ENCODE measurements around the gene GRM4.

The GRM4 gene

GRCh38 chr6:34131326-34132290 lies 14.3 kb downstream of the GRM4 start:
- Histone ChIP-seq H3K9ac (no peak overlapping the region), H4K20me1 (ENCODE audit: insufficient read depth) (no peaks in the 10 kb centered on the region), H3K4me2 (no peak overlapping the region), H3K27ac (no peak overlapping the region), H3K36me3 (ENCODE audit: insufficient read depth) (no peaks in the 10 kb centered on the region), H3K79me2 (ENCODE audit: insufficient read depth, low read depth) (no peaks in the 10 kb centered on the region), H3K4me3 (IDR thresholded peaks at IDR 0.05; ENCODE audit: insufficient read depth, low read depth, low read length) (no peak overlapping the region), H3K27me3 (ENCODE audit: insufficient read depth, low read depth) (peaks cover 70% of the 10 kb centered on the region; the same call in 1 of the 2 replicates), H3K4me1 (ENCODE audit: low read depth, poor library complexity, severe bottlenecking) (no peaks in the 10 kb centered on the region), H2AFZ (ENCODE audit: low read depth) (no peak overlapping the region)
- TF ChIP-seq, protein P1, sequence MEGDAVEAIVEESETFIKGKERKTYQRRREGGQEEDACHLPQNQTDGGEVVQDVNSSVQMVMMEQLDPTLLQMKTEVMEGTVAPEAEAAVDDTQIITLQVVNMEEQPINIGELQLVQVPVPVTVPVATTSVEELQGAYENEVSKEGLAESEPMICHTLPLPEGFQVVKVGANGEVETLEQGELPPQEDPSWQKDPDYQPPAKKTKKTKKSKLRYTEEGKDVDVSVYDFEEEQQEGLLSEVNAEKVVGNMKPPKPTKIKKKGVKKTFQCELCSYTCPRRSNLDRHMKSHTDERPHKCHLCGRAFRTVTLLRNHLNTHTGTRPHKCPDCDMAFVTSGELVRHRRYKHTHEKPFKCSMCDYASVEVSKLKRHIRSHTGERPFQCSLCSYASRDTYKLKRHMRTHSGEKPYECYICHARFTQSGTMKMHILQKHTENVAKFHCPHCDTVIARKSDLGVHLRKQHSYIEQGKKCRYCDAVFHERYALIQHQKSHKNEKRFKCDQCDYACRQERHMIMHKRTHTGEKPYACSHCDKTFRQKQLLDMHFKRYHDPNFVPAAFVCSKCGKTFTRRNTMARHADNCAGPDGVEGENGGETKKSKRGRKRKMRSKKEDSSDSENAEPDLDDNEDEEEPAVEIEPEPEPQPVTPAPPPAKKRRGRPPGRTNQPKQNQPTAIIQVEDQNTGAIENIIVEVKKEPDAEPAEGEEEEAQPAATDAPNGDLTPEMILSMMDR (conservative IDR thresholded peaks at IDR 0.05; ENCODE audit: low read depth, low read length): no peak

GRCh38 chr6:34130862-34131261 lies 15.0 kb downstream of the GRM4 start:
- Histone ChIP-seq H3K36me3 (ENCODE audit: insufficient read depth) (no peaks in the 10 kb centered on the region), H3K27ac (no peak overlapping the region), H2AFZ (ENCODE audit: low read depth) (no peak overlapping the region), H3K79me2 (ENCODE audit: insufficient read depth, low read depth) (no peaks in the 10 kb centered on the region), H3K4me2 (no peak overlapping the region), H3K4me1 (ENCODE audit: low read depth, poor library complexity, severe bottlenecking) (no peaks in the 10 kb centered on the region), H3K27me3 (ENCODE audit: insufficient read depth, low read depth) (peaks cover 70% of the 10 kb centered on the region), H4K20me1 (ENCODE audit: insufficient read depth) (no peaks in the 10 kb centered on the region), H3K9ac (no peak overlapping the region), H3K4me3 (IDR thresholded peaks at IDR 0.05; ENCODE audit: insufficient read depth, low read depth, low read length) (no peak overlapping the region)
- TF ChIP-seq, protein P1 (conservative IDR thresholded peaks at IDR 0.05; ENCODE audit: low read depth, low read length): no peak

GRCh38 chr6:34129753-34130152 lies 16.1 kb downstream of the GRM4 start:
- Histone ChIP-seq H2AFZ (ENCODE audit: low read depth) (no peak overlapping the region), H3K27ac (no peak overlapping the region), H3K4me3 (IDR thresholded peaks at IDR 0.05; ENCODE audit: insufficient read depth, low read depth, low read length) (no peak overlapping the region), H3K27me3 (ENCODE audit: insufficient read depth, low read depth) (peaks cover 70% of the 10 kb centered on the region), H3K36me3 (ENCODE audit: insufficient read depth) (no peaks in the 10 kb centered on the region), H3K4me2 (no peak overlapping the region), H3K9ac (no peak overlapping the region), H3K79me2 (ENCODE audit: insufficient read depth, low read depth) (no peaks in the 10 kb centered on the region), H4K20me1 (ENCODE audit: insufficient read depth) (no peaks in the 10 kb centered on the region), H3K4me1 (ENCODE audit: low read depth, poor library complexity, severe bottlenecking) (no peaks in the 10 kb centered on the region)
- TF ChIP-seq, protein P1 (conservative IDR thresholded peaks at IDR 0.05; ENCODE audit: low read depth, low read length): no peak

DNA sequence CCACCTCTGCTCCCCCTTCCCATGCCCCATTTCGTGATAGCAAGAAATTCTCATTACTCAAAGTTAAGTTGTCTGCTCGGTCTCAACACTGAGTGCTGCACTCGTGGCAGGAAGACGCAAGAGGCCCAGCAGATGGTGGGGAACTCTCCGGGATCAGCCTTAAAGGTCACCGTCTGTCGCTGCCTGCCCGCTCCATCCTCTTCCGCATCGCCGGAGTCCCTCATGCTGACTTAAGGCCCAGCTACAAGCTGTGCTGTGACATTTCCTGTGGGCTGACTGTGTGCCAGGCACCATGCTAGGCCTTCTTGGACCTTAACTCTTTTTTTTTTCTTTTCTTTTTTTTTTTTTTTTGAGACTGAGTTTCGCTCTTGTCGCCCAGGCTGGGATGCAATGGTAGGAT lies 17.8 kb downstream of the GRM4 start:
- TF ChIP-seq, protein P1 (conservative IDR thresholded peaks at IDR 0.05; ENCODE audit: low read depth, low read length): no peak
- no peak overlapping the region for H3K4me2 ChIP-seq
- H4K20me1 ChIP-seq (ENCODE audit: insufficient read depth): no peaks in the 10 kb centered on the region
- H3K36me3 ChIP-seq (ENCODE audit: insufficient read depth): no peaks in the 10 kb centered on the region
- H3K4me3 ChIP-seq (IDR thresholded peaks at IDR 0.05; ENCODE audit: insufficient read depth, low read depth, low read length): no peak overlapping the region
- no peaks in the 10 kb centered on the region for H3K4me1 ChIP-seq (ENCODE audit: low read depth, poor library complexity, severe bottlenecking)
- no peak overlapping the region for H2AFZ ChIP-seq (ENCODE audit: low read depth)
- H3K9ac ChIP-seq: no peak overlapping the region
- H3K27me3 ChIP-seq (ENCODE audit: insufficient read depth, low read depth): peaks cover 74% of the 10 kb centered on the region
- no peaks in the 10 kb centered on the region for H3K79me2 ChIP-seq (ENCODE audit: insufficient read depth, low read depth)
- H3K27ac ChIP-seq: no peak overlapping the region
